ENCODE measurements around the gene DYRK1A.
A peak's percentile ranks its signal among the peaks of the same experiment; 100 is the strongest.
"Not testable (repeated sequence)": the region's sequence is repeated elsewhere in the genome, so short reads cannot be mapped to it uniquely, and the experiment has no call there.

Gene DYRK1A

GRCh38 chr21:37524944-37525343, 158.4 kb downstream of the DYRK1A start:
- not testable (repeated sequence) for DNase-seq (ENCODE audit: low read depth in 2 of 2, low spot score in 1 of 2)

GRCh38 chr21:37525810-37526209, 159.2 kb downstream of the DYRK1A start:
- DNase-seq (ENCODE audit: low read depth in 2 of 2, low spot score in 1 of 2): no peak

GRCh38 chr21:37527103-37527502, 160.5 kb downstream of the DYRK1A start:
- DNase-seq (ENCODE audit: low read depth in 2 of 2, low spot score in 1 of 2): no peak

GRCh38 chr21:37527716-37528115, 161.1 kb downstream of the DYRK1A start:
- DNase-seq (ENCODE audit: low read depth in 2 of 2, low spot score in 1 of 2): no peak

GRCh38 chr21:37528150-37528937, 161.8 kb downstream of the DYRK1A start:
- DNase-seq (ENCODE audit: low read depth in 2 of 2, low spot score in 1 of 2): no peak

GRCh38 chr21:37529649-37530048, 163.1 kb downstream of the DYRK1A start:
- no peak for DNase-seq (ENCODE audit: low read depth in 2 of 2, low spot score in 1 of 2)

GRCh38 chr21:37530901-37531351, 164.4 kb downstream of the DYRK1A start:
- no peak for DNase-seq (ENCODE audit: low read depth in 2 of 2, low spot score in 1 of 2)

GRCh38 chr21:37531431-37531932, 164.9 kb downstream of the DYRK1A start:
- no peak for DNase-seq (ENCODE audit: low read depth in 2 of 2, low spot score in 1 of 2)

- peak in 1 of 2 donors; percentile 13 for DNase-seq (ENCODE audit: low read depth in 2 of 2, low spot score in 1 of 2)
Measured at GRCh38 chr21:37532868-37533780, 166.6 kb downstream of the DYRK1A start.

- DNase-seq (ENCODE audit: low read depth in 2 of 2, low spot score in 1 of 2): no peak
Measured at GRCh38 chr21:37534431-37534830, 167.9 kb downstream of the DYRK1A start.

GRCh38 chr21:37535130-37535529, 168.6 kb downstream of the DYRK1A start:
- no peak for DNase-seq (ENCODE audit: low read depth in 2 of 2, low spot score in 1 of 2)

- no peak for DNase-seq (ENCODE audit: low read depth in 2 of 2, low spot score in 1 of 2)
Measured at GRCh38 chr21:37535672-37536071, 169.1 kb downstream of the DYRK1A start.

- no peak for DNase-seq (ENCODE audit: low read depth in 2 of 2, low spot score in 1 of 2)
Measured at GRCh38 chr21:37536616-37537278, 170.2 kb downstream of the DYRK1A start.

- DNase-seq (ENCODE audit: low read depth in 2 of 2, low spot score in 1 of 2): no peak
Measured at GRCh38 chr21:37537391-37537996, 170.9 kb downstream of the DYRK1A start.

GRCh38 chr21:37538971-37539590, 172.5 kb downstream of the DYRK1A start:
- no peak for DNase-seq (ENCODE audit: low read depth in 2 of 2, low spot score in 1 of 2)

GRCh38 chr21:37541128-37541527, 174.6 kb downstream of the DYRK1A start:
- DNase-seq (ENCODE audit: low read depth in 2 of 2, low spot score in 1 of 2): not testable (repeated sequence)

- DNase-seq (ENCODE audit: low read depth in 2 of 2, low spot score in 1 of 2): no peak
Measured at GRCh38 chr21:37542512-37542911, 175.9 kb downstream of the DYRK1A start.

- no peak for DNase-seq (ENCODE audit: low read depth in 2 of 2, low spot score in 1 of 2)
Measured at GRCh38 chr21:37546299-37546908, 179.8 kb downstream of the DYRK1A start.

- DNase-seq (ENCODE audit: low read depth in 2 of 2, low spot score in 1 of 2): no peak
Measured at GRCh38 chr21:37546949-37547614, 180.5 kb downstream of the DYRK1A start.
